Measurements from ENCODE around the gene STAMBP. TPM values are rescaled to one million over a fixed set of nuclear protein-coding genes. Genes with fewer than 3 reads are reported as not detected.

The STAMBP gene
- polyA plus RNA-seq, 3 donors = 26.0 to 40.8 (median 40.7) TPM

- Histone ChIP-seq H3K4me3 (replicated peaks in 1 of 3; ENCODE audit: low read depth in 2 of 3, low read length in 3 of 3) (no peak overlapping the region), H2AFZ (ENCODE audit: insufficient read depth, low read depth, low read length, poor library complexity, severe bottlenecking) (no peak overlapping the region), H3K4me2 (replicated peaks; ENCODE audit: extremely low read depth, low read length, poor library complexity, severe bottlenecking) (no peak overlapping the region), H3K27me3 (ENCODE audit: control insufficient read depth in 2 of 2, insufficient read depth in 2 of 2, low read length in 2 of 2) (no peaks in the 10 kb centered on the region), H3K4me1 (ENCODE audit: control insufficient read depth in 1 of 2, insufficient read depth in 2 of 2, low read length in 2 of 2) (peaks cover 6 to 10% of the 10 kb centered on the region in 2 donors), H3K9ac (ENCODE audit: insufficient read depth, low read length, poor library complexity, severe bottlenecking) (no peak overlapping the region), H3K9me3 (replicated peaks in 1 of 2; ENCODE audit: control insufficient read depth in 1 of 2, insufficient read depth in 1 of 2, low read length in 2 of 2) (no peaks in the 10 kb centered on the region), H3K27ac (ENCODE audit: low read depth in 1 of 2, low read length in 2 of 2) (no peak overlapping the region), H4K20me1 (ENCODE audit: insufficient read depth, low read length) (no peaks in the 10 kb centered on the region), H3K79me2 (ENCODE audit: insufficient read depth, low read length) (no peaks in the 10 kb centered on the region), H3K36me3 (replicated peaks in 1 of 2; ENCODE audit: control insufficient read depth in 1 of 2, insufficient read depth in 2 of 2, low read length in 2 of 2) (no peaks in the 10 kb centered on the region)
- Mint-ChIP-seq H3K9me3 (no peaks in the 10 kb centered on the region), H3K27me3 (ENCODE audit: low read depth in 3 of 3) (peaks cover 1 to 5% (median 3%) of the 10 kb centered on the region in 3 donors), H3K4me3 (no peak overlapping the region), H3K27ac (no peak overlapping the region), H3K36me3 (no peaks in the 10 kb centered on the region), H3K4me1 (peaks cover 16% of the 10 kb centered on the region)
- intact Hi-C loops (cut with micrococcal nuclease) = no loop called here
- no peak for DNase-seq
- TF ChIP-seq CTCF (IDR thresholded peaks at IDR 0.05) = no peak
- WGBS (ENCODE audit: insufficient coverage) = 96% methylated on average over 6 of the region's 8 CpGs
Observed at GRCh38 chr2:73899801-73900336, 71.1 kb downstream of the STAMBP start.

GRCh38 chr2:73901143-73901542 lies 72.4 kb downstream of the STAMBP start:
- peaks cover 16% of the 10 kb centered on the region for H3K4me1 Mint-ChIP-seq
- Histone ChIP-seq H3K9me3 (replicated peaks in 1 of 2; ENCODE audit: control insufficient read depth in 1 of 2, insufficient read depth in 1 of 2, low read length in 2 of 2) (no peaks in the 10 kb centered on the region), H3K27ac (ENCODE audit: low read depth in 1 of 2, low read length in 2 of 2) (no peak overlapping the region), H4K20me1 (ENCODE audit: insufficient read depth, low read length) (no peaks in the 10 kb centered on the region), H3K4me1 (ENCODE audit: control insufficient read depth in 1 of 2, insufficient read depth in 2 of 2, low read length in 2 of 2) (peaks cover 6 to 10% of the 10 kb centered on the region in 2 donors), H3K27me3 (ENCODE audit: control insufficient read depth in 2 of 2, insufficient read depth in 2 of 2, low read length in 2 of 2) (no peaks in the 10 kb centered on the region), H3K4me3 (replicated peaks in 1 of 3; ENCODE audit: low read depth in 2 of 3, low read length in 3 of 3) (no peak overlapping the region), H2AFZ (ENCODE audit: insufficient read depth, low read depth, low read length, poor library complexity, severe bottlenecking) (no peak overlapping the region), H3K9ac (ENCODE audit: insufficient read depth, low read length, poor library complexity, severe bottlenecking) (no peak overlapping the region), H3K79me2 (ENCODE audit: insufficient read depth, low read length) (no peaks in the 10 kb centered on the region), H3K36me3 (replicated peaks in 1 of 2; ENCODE audit: control insufficient read depth in 1 of 2, insufficient read depth in 2 of 2, low read length in 2 of 2) (no peaks in the 10 kb centered on the region), H3K4me2 (replicated peaks; ENCODE audit: extremely low read depth, low read length, poor library complexity, severe bottlenecking) (no peak overlapping the region)
- intact Hi-C loops (cut with micrococcal nuclease) = no loop called here
- no peaks in the 10 kb centered on the region for H3K9me3 Mint-ChIP-seq
- TF ChIP-seq CTCF (IDR thresholded peaks at IDR 0.05) = no peak
- no peak overlapping the region for H3K4me3 Mint-ChIP-seq
- no peak for DNase-seq
- no peak overlapping the region for H3K27ac Mint-ChIP-seq
- H3K36me3 Mint-ChIP-seq = no peaks in the 10 kb centered on the region
- WGBS (ENCODE audit: insufficient coverage) = 92% methylated on average over 8 of the region's 10 CpGs
- H3K27me3 Mint-ChIP-seq (ENCODE audit: low read depth in 3 of 3) = peaks cover 1 to 5% (median 1%) of the 10 kb centered on the region in 3 donors
